Brain microvascular endothelial cell (primary cell): Measurements from ENCODE around the gene ZNF573.
"Not testable (repeated sequence)": the region's sequence is repeated elsewhere in the genome, so short reads cannot be mapped to it uniquely, and the experiment has no call there.

Source experiments
- DNase-seq: peaks from one replicate; pipeline ENCODE4 v3.0.0-alpha.2; 2020
- H3K27ac ChIP-seq: fragments of 250-450 bp; sonication (Bioruptor Pico); 2 replicates; pipeline ENCODE4 v1.5.1; 2020; ENCODE audit warnings: mild to moderate bottlenecking, moderate library complexity
- H3K27me3 ChIP-seq: fragments of 250-450 bp; sonication (Bioruptor Pico); replicated peaks from 2 replicates; pipeline ENCODE4 v1.5.1; 2020; ENCODE audit warnings: mild to moderate bottlenecking
- H3K36me3 ChIP-seq: fragments of 250-450 bp; sonication (Bioruptor Pico); replicated peaks from 2 replicates; pipeline ENCODE4 v1.5.1; 2020; ENCODE audit warnings: mild to moderate bottlenecking
- H3K4me3 ChIP-seq: 2 replicates; pipeline ENCODE4 v1.5.1; 2011; ENCODE audit warnings: low read depth, mild to moderate bottlenecking, control low read depth, low read length, moderate library complexity
- CTCF ChIP-seq: IDR thresholded peaks from 2 replicates; pipeline ENCODE4 v1.5.1; 2011; ENCODE audit warnings: low read depth, mild to moderate bottlenecking, moderate library complexity, low read length, control low read depth, inconsistent platforms; ENCODE audit errors: missing control alignments
- in situ Hi-C: cut with HindIII; loops from 2 replicates; pipeline ENCODE4 v1.10.0; 2017; ENCODE audit warnings: low sequenced_read_pairs, low pct_ligation_motif_present

Gene ZNF573

DNA sequence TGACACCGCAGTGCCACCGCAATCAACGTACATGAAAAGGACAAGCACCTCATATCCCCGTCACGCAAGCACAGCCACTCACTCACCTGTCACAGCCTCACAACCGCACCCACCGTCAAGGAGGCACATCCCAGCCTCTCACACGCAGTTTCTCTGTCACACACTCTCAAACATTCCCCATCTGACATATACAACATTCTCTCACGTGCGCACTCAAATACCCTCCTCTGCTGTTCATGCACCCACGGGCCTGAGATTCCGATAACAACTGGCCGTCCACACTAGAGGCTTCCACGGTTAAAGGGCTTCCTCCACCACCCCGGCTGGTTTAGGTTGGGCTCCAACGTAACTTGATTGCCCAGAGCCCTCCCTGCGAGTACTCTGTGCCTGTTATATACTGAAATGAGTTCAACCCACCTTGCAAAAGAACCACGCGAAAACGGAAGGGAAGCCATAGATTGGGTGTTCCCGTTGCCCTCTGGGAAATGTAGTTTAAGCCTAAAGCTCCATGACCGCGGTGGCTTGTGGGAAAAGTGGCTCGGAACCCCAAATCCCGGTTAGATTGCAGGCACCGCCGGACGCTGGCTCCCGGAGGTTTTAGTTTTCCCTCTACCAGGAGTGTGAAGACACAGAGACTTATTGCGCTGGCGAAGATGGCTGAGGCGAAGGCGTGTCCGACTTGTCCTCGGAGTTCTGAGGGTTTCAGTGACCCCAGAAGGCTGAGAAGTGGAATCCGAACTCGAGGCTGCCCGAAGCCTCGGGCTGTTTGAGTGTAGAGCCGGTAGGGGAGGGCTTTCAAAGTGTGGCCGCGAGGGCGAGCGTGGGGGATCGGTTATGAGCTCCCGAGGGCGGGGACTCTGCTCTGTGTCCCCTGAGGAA, at the start of gene ZNF573:
Gene ZNF573, minus strand, starts transcription at position 460 of the 879 bp plus-strand sequence. CDS start 5,857 bp downstream, outside the sequence.
- Histone ChIP-seq H3K4me3 (peak within 1 kb of the TSS; percentile 77), H3K36me3 (no peaks in the 10 kb centered on the region), H3K27me3 (no peaks in the 10 kb centered on the region), H3K27ac (peak within 1 kb of the TSS; percentile 78)
- peak; percentile 89 for DNase-seq
- TF ChIP-seq CTCF: peak; percentile 50
- in situ Hi-C loops: no loop called here

DNA sequence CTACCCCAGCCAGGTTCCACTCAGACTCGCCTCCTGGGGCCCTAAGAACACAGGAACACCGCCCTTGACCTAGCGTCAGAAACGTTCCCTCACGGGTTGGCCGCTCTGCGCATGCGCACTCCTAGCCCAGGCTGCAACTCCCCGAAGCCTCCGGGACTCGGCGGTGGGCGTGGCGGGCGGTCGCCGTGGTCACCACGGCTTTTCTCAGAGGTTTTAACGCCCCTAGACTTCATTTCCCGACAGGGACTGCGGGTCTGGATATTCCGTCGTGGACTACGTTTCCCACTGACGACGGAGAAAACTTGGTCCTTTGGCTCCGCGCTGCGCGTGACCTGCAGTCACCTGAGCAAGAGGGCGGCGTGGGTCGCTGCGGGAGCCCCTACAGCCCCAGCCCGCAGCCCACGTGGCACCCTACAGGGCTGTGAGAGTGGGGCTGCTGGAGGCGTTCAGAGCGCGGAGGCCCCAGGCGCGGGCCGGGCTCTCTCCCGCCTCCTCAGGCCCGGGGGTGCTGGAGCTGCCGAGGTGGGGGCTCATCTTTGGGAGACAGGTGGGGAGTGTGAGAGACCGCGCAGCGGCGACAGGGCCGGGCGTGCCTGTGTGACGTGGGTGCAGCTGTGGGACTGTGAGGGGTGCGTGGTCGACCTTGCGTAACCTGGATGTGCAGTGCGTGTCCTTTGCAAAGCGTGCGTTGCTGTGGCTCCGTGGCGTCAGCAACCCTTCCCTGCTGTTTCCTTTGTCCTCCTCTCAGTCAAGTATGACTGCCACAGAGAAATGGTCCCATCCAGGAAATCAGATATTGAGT, 38.0 kb upstream of the ZNF573 start:
- H3K27ac ChIP-seq: no peak overlapping the region
- peak; percentile 34 for DNase-seq
- in situ Hi-C loops: no loop called here

GRCh38 chr19:37815611-37816010, 36.2 kb upstream of the ZNF573 start:
- H3K36me3 ChIP-seq, in situ Hi-C loops, H3K4me3 ChIP-seq, H3K27me3 ChIP-seq, H3K27ac ChIP-seq, DNase-seq: not testable (repeated sequence)

More for the DNA sequence above, 38.0 kb upstream of the ZNF573 start:
- Histone ChIP-seq H3K27me3 (no peaks in the 10 kb centered on the region), H3K36me3 (no peaks in the 10 kb centered on the region), H3K4me3 (peak overlapping the region; percentile 53)
- TF ChIP-seq CTCF: no peak

DNA sequence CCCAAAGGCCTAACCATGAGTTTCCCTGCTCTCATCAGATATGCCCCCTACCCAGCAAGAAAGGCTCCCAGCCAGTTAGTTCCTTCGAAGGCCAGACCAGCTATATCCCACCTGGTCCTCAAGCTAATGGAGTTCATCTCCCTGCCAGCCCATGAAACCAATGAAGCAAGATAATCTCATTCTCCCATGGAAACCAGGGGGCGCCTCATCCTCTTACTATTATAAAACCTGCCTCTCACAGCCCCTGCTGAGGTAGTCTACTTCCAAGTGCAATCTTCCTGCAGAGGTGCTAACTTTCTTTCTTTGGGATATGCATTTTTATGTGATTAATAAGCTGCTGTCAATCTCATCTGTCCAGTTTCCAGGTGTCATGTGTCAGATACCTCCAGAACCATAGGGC, 34.0 kb upstream of the ZNF573 start:
- Histone ChIP-seq H3K36me3 (no peaks in the 10 kb centered on the region), H3K27ac (no peak overlapping the region), H3K27me3 (no peaks in the 10 kb centered on the region), H3K4me3 (no peak overlapping the region)
- DNase-seq: no peak
- no peak for TF ChIP-seq CTCF
- in situ Hi-C loops: no loop called here

DNA sequence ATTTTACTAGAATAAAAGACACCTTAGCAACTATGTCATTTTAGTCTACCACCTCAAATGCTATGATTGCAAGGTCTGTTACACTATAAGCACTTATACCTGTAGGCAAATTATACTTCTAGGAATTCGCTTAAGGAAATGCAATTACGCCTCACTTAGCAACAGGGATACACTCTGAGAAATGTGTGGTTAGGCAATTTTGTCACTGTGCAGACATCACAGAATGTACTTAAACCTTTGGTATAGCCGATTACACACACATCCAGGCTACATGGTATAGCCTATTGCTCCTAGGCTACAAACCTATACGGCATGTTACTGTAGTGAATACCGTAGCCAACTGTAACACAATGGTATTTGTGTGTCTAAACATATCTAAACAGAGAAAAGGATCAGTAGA, 30.0 kb upstream of the ZNF573 start:
- no peak overlapping the region for H3K4me3 ChIP-seq
- no peak overlapping the region for H3K27ac ChIP-seq
- in situ Hi-C loops: no loop called here
- DNase-seq: no peak
- no peak for TF ChIP-seq CTCF
- no peaks in the 10 kb centered on the region for H3K36me3 ChIP-seq
- no peaks in the 10 kb centered on the region for H3K27me3 ChIP-seq

GRCh38 chr19:37803249-37803840, 24.0 kb upstream of the ZNF573 start:
- in situ Hi-C loops: no loop called here
- TF ChIP-seq CTCF: no peak
- no peaks in the 10 kb centered on the region for H3K27me3 ChIP-seq
- no peaks in the 10 kb centered on the region for H3K36me3 ChIP-seq
- no peak overlapping the region for H3K27ac ChIP-seq
- no peak overlapping the region for H3K4me3 ChIP-seq
- DNase-seq: no peak
